GM18951 (cell line): ENCODE results near the gene KDM4C.

Experiments used
- POLR2A ChIP-seq: IDR thresholded peaks from 4 replicates; pipeline ENCODE4 v1.6.1; 2011; ENCODE audit warnings: mild to moderate bottlenecking; ENCODE audit not compliant: insufficient read length, insufficient read depth; ENCODE audit errors: extremely low read depth
- in situ Hi-C: fragments of 300-500 bp; cut with MboI; formaldehyde crosslinking; loops from one replicate; pipeline ENCODE4 v1.12.0; 2022; ENCODE audit warnings: low sequenced_read_pairs, mixed read lengths, inconsistent platforms; ENCODE audit not compliant: unreplicated experiment

Gene KDM4C

GRCh38 chr9:6921315-6921714 is 163.5 kb downstream of the KDM4C start:
- in situ Hi-C loops, result no loop called here
- TF ChIP-seq POLR2A, result no peak

GRCh38 chr9:6922124-6922676 is 164.4 kb downstream of the KDM4C start:
- in situ Hi-C loops, result no loop called here
- TF ChIP-seq POLR2A, result no peak

- in situ Hi-C loops, result no loop called here
- TF ChIP-seq POLR2A, result no peak
Observed at GRCh38 chr9:6922680-6923079, 164.9 kb downstream of the KDM4C start.

- in situ Hi-C loops, result no loop called here
- TF ChIP-seq POLR2A, result no peak
Observed at GRCh38 chr9:6923086-6923485, 165.3 kb downstream of the KDM4C start.

GRCh38 chr9:6924149-6924548 is 166.4 kb downstream of the KDM4C start:
- in situ Hi-C loops, result no loop called here

GRCh38 chr9:6924988-6925563 is 167.3 kb downstream of the KDM4C start:
- TF ChIP-seq POLR2A, result no peak
- in situ Hi-C loops, result no loop called here

More at GRCh38 chr9:6924149-6924548, 166.4 kb downstream of the KDM4C start:
- no peak for TF ChIP-seq POLR2A

- in situ Hi-C loops, result no loop called here
- TF ChIP-seq POLR2A, result no peak
Observed at GRCh38 chr9:6925836-6926235, 168.1 kb downstream of the KDM4C start.

GRCh38 chr9:6926436-6926835 is 168.7 kb downstream of the KDM4C start:
- in situ Hi-C loops, result no loop called here
- no peak for TF ChIP-seq POLR2A

- no peak for TF ChIP-seq POLR2A
- in situ Hi-C loops, result no loop called here
Observed at GRCh38 chr9:6927838-6928237, 170.1 kb downstream of the KDM4C start.

GRCh38 chr9:6928863-6929262 is 171.1 kb downstream of the KDM4C start:
- TF ChIP-seq POLR2A, result no peak
- in situ Hi-C loops, result no loop called here

- no peak for TF ChIP-seq POLR2A
- in situ Hi-C loops, result no loop called here
Observed at GRCh38 chr9:6929441-6930215, 171.9 kb downstream of the KDM4C start.

GRCh38 chr9:6930827-6931226 is 173.1 kb downstream of the KDM4C start:
- no peak for TF ChIP-seq POLR2A
- in situ Hi-C loops, result no loop called here

GRCh38 chr9:6931913-6932312 is 174.1 kb downstream of the KDM4C start:
- TF ChIP-seq POLR2A, result no peak
- in situ Hi-C loops, result no loop called here

- no peak for TF ChIP-seq POLR2A
- in situ Hi-C loops, result no loop called here
Observed at GRCh38 chr9:6936103-6936502, 178.3 kb downstream of the KDM4C start.

GRCh38 chr9:6937209-6937608 is 179.4 kb downstream of the KDM4C start:
- in situ Hi-C loops, result no loop called here
- no peak for TF ChIP-seq POLR2A

GRCh38 chr9:6938447-6938846 is 180.7 kb downstream of the KDM4C start:
- TF ChIP-seq POLR2A, result no peak
- in situ Hi-C loops, result no loop called here
